Muscle layer of duodenum (tissue), 2 donors: ENCODE results near the gene CDX1.
A peak's percentile ranks its signal among the peaks of the same experiment; 100 is the strongest.

ENCODE experiments used
- H3K27ac ChIP-seq: one replicate; pipeline ENCODE4 v1.7.0; 2013; ENCODE audit warnings: mild to moderate bottlenecking, low read length
- H3K27me3 ChIP-seq: one replicate; pipeline ENCODE4 v1.7.0; 2013; ENCODE audit warnings: low read depth, mild to moderate bottlenecking, control low read depth, low read length
- H3K36me3 ChIP-seq, 2 donors: one replicate each; pipeline ENCODE4 v1.7.0; 2013; ENCODE audit warnings: low read length in 2 of 2, control low read depth in 1 of 2, mild to moderate bottlenecking in 1 of 2; ENCODE audit not compliant: insufficient read depth in 2 of 2, control insufficient read depth in 1 of 2
- H3K4me1 ChIP-seq, 2 donors: one replicate each; pipeline ENCODE4 v1.7.0; 2013; ENCODE audit warnings: low read length in 2 of 2, mild to moderate bottlenecking in 2 of 2, control low read depth in 1 of 2, moderate library complexity in 1 of 2; ENCODE audit not compliant: insufficient read depth in 2 of 2, control insufficient read depth in 1 of 2
- H3K4me3 ChIP-seq, 2 donors: one replicate each; pipeline ENCODE4 v1.7.0; 2013; ENCODE audit warnings: low read length in 2 of 2, low read depth in 1 of 2, mild to moderate bottlenecking in 1 of 2
- H3K9me3 ChIP-seq, 2 donors: one replicate each; pipeline ENCODE4 v1.7.0; 2013; ENCODE audit warnings: low read length in 2 of 2, control low read depth in 1 of 2, mild to moderate bottlenecking in 1 of 2; ENCODE audit not compliant: control insufficient read depth in 1 of 2
- donor health status: healthy.

CDX1 gene

GRCh38 chr5:150167908-150168307, 1.3 kb downstream of the CDX1 start:
- H3K27me3 ChIP-seq, result peaks cover 6% of the 10 kb centered on the region
- no peaks in the 10 kb centered on the region for H3K9me3 ChIP-seq
- H3K27ac ChIP-seq, result peak overlapping the region; percentile 71
- H3K36me3 ChIP-seq, result no peaks in the 10 kb centered on the region
- H3K4me3 ChIP-seq, result peak overlapping the region in 1 of 2 donors; percentile 56
- peaks cover 0 to 3% of the 10 kb centered on the region in 2 donors for H3K4me1 ChIP-seq

- Histone ChIP-seq H3K27me3 (peaks cover 6% of the 10 kb centered on the region), H3K4me3 (peak overlapping the region in 1 of 2 donors; percentile 56), H3K4me1 (peaks cover 0 to under 1% of the 10 kb centered on the region in 2 donors), H3K9me3 (no peaks in the 10 kb centered on the region), H3K27ac (peak overlapping the region; percentile 71), H3K36me3 (no peaks in the 10 kb centered on the region)
Measured at GRCh38 chr5:150168864-150169263, 2.3 kb downstream of the CDX1 start.

- H3K27me3 ChIP-seq, result peaks cover 6% of the 10 kb centered on the region
- H3K4me3 ChIP-seq, result no peak overlapping the region
- H3K4me1 ChIP-seq, result no peaks in the 10 kb centered on the region
- no peaks in the 10 kb centered on the region for H3K36me3 ChIP-seq
- no peaks in the 10 kb centered on the region for H3K9me3 ChIP-seq
- no peak overlapping the region for H3K27ac ChIP-seq
Measured at GRCh38 chr5:150172145-150172544, 5.6 kb downstream of the CDX1 start.

- Histone ChIP-seq H3K4me1 (no peaks in the 10 kb centered on the region), H3K27ac (no peak overlapping the region), H3K4me3 (no peak overlapping the region), H3K9me3 (no peaks in the 10 kb centered on the region), H3K36me3 (no peaks in the 10 kb centered on the region), H3K27me3 (peaks cover 3% of the 10 kb centered on the region)
Measured at GRCh38 chr5:150172556-150172955, 6.0 kb downstream of the CDX1 start.

GRCh38 chr5:150173161-150173560, 6.6 kb downstream of the CDX1 start:
- no peaks in the 10 kb centered on the region for H3K4me1 ChIP-seq
- H3K36me3 ChIP-seq, result no peaks in the 10 kb centered on the region
- H3K27me3 ChIP-seq, result no peaks in the 10 kb centered on the region
- H3K9me3 ChIP-seq, result no peaks in the 10 kb centered on the region
- no peak overlapping the region for H3K4me3 ChIP-seq
- H3K27ac ChIP-seq, result no peak overlapping the region

- no peaks in the 10 kb centered on the region for H3K36me3 ChIP-seq
- no peak overlapping the region for H3K4me3 ChIP-seq
- no peaks in the 10 kb centered on the region for H3K4me1 ChIP-seq
- H3K27ac ChIP-seq, result no peak overlapping the region
- H3K27me3 ChIP-seq, result no peaks in the 10 kb centered on the region
- no peaks in the 10 kb centered on the region for H3K9me3 ChIP-seq
Measured at GRCh38 chr5:150174285-150174684, 7.7 kb downstream of the CDX1 start.

- Histone ChIP-seq H3K27ac (no peak overlapping the region), H3K4me1 (peaks cover 0 to 4% of the 10 kb centered on the region in 2 donors), H3K27me3 (no peaks in the 10 kb centered on the region), H3K36me3 (no peaks in the 10 kb centered on the region), H3K9me3 (no peaks in the 10 kb centered on the region), H3K4me3 (no peak overlapping the region)
Measured at GRCh38 chr5:150175076-150175475, 8.5 kb downstream of the CDX1 start.

GRCh38 chr5:150175536-150175935, 9.0 kb downstream of the CDX1 start:
- H3K36me3 ChIP-seq, result no peaks in the 10 kb centered on the region
- H3K4me3 ChIP-seq, result no peak overlapping the region
- no peaks in the 10 kb centered on the region for H3K27me3 ChIP-seq
- H3K27ac ChIP-seq, result no peak overlapping the region
- H3K9me3 ChIP-seq, result no peaks in the 10 kb centered on the region
- peaks cover under 1 to 4% of the 10 kb centered on the region in 2 donors for H3K4me1 ChIP-seq

- Histone ChIP-seq H3K4me1 (peaks cover 6 to 12% of the 10 kb centered on the region in 2 donors), H3K27me3 (no peaks in the 10 kb centered on the region), H3K36me3 (no peaks in the 10 kb centered on the region), H3K27ac (no peak overlapping the region), H3K9me3 (no peaks in the 10 kb centered on the region), H3K4me3 (no peak overlapping the region)
Measured at GRCh38 chr5:150176745-150177477, 10.3 kb downstream of the CDX1 start.

GRCh38 chr5:150177721-150178120, 11.1 kb downstream of the CDX1 start:
- Histone ChIP-seq H3K4me3 (no peak overlapping the region), H3K27ac (no peak overlapping the region), H3K9me3 (no peaks in the 10 kb centered on the region), H3K4me1 (peaks cover 6 to 12% of the 10 kb centered on the region in 2 donors), H3K36me3 (no peaks in the 10 kb centered on the region), H3K27me3 (no peaks in the 10 kb centered on the region)

- no peaks in the 10 kb centered on the region for H3K36me3 ChIP-seq
- H3K27me3 ChIP-seq, result no peaks in the 10 kb centered on the region
- peaks cover 6 to 12% of the 10 kb centered on the region in 2 donors for H3K4me1 ChIP-seq
- H3K27ac ChIP-seq, result no peak overlapping the region
- no peaks in the 10 kb centered on the region for H3K9me3 ChIP-seq
- H3K4me3 ChIP-seq, result no peak overlapping the region
Measured at GRCh38 chr5:150178262-150178661, 11.7 kb downstream of the CDX1 start.
